SH-SY5Y (cell line): Measurements from ENCODE around the gene CNOT4.

Experiments
- GATA2 ChIP-seq: IDR thresholded peaks from 2 replicates; pipeline ENCODE4 v1.6.1; 2011; ENCODE audit warnings: mild to moderate bottlenecking, low read depth, low read length
- GATA3 ChIP-seq: IDR thresholded peaks from 2 replicates; pipeline ENCODE4 v1.6.1; 2011; ENCODE audit warnings: low read depth, mild to moderate bottlenecking, low read length, moderate library complexity

The CNOT4 gene

GRCh38 chr7:135489791-135490190 lies 20.1 kb downstream of the CNOT4 start:
- TF ChIP-seq GATA2, result no peak
- TF ChIP-seq GATA3, result no peak

- no peak for TF ChIP-seq GATA3
These were observed 23.5 kb downstream of the CNOT4 start for GRCh38 chr7:135486261-135486920.

- TF ChIP-seq GATA3 (no peak), GATA2 (no peak)
These were observed 28.3 kb downstream of the CNOT4 start for GRCh38 chr7:135481598-135481979.

GRCh38 chr7:135480966-135481597 lies 28.8 kb downstream of the CNOT4 start:
- no peak for TF ChIP-seq GATA2
- TF ChIP-seq GATA3, result peak; percentile 52

GRCh38 chr7:135475521-135475920 lies 34.4 kb downstream of the CNOT4 start:
- TF ChIP-seq GATA2 (no peak), GATA3 (no peak)

GRCh38 chr7:135467207-135467711 lies 42.6 kb downstream of the CNOT4 start:
- no peak for TF ChIP-seq GATA2
- TF ChIP-seq GATA3, result no peak

DNA sequence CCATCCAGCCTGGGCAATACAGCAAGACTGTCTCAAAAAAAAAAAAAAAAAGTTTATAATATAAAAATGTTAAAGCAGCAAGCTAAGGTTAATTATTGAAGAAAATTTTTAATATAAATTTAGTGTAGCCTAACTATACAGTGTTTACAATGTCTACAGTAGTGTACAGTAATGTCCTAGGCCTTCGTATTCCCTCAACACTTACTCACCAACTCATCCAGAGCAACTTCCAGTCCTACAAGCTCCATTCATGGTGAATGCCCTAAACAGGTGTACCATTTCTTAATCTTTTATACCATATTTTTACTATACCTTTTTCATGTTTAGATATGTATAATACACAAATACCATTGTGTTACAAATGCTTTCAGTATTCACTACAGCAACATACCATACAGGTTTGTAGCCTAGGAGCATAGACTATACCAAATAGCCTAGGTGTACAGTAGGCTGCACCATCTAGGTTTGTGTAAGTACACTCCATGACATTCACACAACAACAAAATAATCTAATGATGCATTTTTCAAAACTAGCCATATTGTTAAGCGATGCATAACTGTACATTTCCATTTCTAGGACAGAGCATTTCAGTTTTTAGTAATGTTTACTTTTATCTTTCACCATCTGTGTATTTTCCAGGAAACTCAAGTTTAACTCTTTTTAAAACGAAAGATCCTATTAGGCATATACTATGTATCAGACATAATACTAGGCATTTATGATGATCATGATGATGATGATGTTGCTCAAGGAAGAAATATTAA lies 43.3 kb downstream of the CNOT4 start:
- no peak for TF ChIP-seq GATA3
- no peak for TF ChIP-seq GATA2

DNA sequence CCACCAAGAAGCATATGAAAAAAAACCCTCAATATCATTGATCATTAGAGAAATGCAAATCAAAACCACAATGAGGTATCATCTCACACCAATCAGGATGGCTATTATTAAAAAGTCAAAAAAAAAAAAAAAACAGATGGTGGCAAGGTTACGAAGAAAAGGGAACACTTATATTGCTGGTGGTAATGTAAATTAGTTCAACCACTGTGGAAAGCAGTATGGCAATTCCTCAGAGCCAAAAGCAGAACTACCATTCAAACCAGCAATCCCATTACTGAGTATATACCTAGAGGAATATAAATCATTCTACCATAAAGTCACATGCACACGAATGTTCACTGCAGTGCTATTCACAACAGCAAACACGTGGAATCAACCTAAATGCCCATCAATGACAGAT lies 46.0 kb downstream of the CNOT4 start:
- no peak for TF ChIP-seq GATA2

- no peak for TF ChIP-seq GATA3
- TF ChIP-seq GATA2, result no peak
These were observed 49.8 kb downstream of the CNOT4 start for GRCh38 chr7:135459951-135460567.

DNA sequence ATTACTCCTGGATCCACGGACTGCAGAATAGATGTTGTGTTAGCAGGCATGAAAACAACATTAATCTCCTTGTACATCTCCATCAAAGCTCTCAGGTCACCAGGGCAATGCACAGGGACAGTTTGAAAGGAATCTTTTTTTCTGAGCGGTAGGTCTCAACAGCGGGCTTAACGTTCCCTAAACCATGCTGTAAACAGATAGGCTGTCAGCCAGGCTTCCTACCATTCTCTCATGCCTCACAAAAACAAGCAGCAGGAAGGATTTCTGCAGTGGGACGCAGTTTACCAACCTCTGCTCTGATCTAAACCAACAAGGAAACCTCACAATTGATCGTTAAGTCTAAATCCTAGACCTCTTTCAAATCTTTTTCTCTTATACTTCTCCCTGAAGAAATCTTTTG lies 50.8 kb downstream of the CNOT4 start:
- TF ChIP-seq GATA2 (no peak), GATA3 (no peak)

- TF ChIP-seq GATA3 (no peak), GATA2 (no peak)
These were observed 55.8 kb downstream of the CNOT4 start for GRCh38 chr7:135454060-135454459.

DNA sequence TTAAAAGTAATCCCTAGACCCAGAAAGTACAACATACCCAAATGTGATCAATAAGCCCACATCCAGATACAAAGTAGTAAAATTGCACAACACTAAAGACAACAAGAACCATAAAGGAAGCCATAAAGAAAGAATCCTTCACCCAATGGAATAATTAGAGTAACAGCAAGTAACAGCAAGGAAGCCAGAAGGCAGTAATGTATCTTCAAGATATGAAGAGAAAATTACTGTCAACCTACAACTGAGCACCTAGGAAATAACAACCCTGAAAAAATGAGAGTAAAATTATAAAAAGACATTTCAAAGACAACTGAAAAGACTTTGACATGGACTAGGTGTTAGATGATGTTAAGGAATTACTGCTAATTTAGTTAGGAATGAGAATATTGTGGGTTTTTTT lies 60.5 kb downstream of the CNOT4 start:
- TF ChIP-seq GATA3 (no peak), GATA2 (no peak)

GRCh38 chr7:135448753-135449152 lies 61.1 kb downstream of the CNOT4 start:
- no peak for TF ChIP-seq GATA3
- TF ChIP-seq GATA2, result no peak

- no peak for TF ChIP-seq GATA2
- no peak for TF ChIP-seq GATA3
These were observed 62.2 kb downstream of the CNOT4 start for GRCh38 chr7:135447748-135448147.

- no peak for TF ChIP-seq GATA2
- TF ChIP-seq GATA3, result no peak
These were observed 64.2 kb downstream of the CNOT4 start for GRCh38 chr7:135445690-135446089.
